A204.1 (cell line): ENCODE results near the gene NPHS1.
A peak's percentile ranks its signal among the peaks of the same experiment; 100 is the strongest.
"Not testable (repeated sequence)": the region's sequence is repeated elsewhere in the genome, so short reads cannot be mapped to it uniquely, and the experiment has no call there.

Experiments used
- FAIRE-seq: peaks from 2 replicates; lab custom pipeline; 2012; peaks lifted over from hg19 to GRCh38; lab: Jason Lieb, UNC

NPHS1 gene

DNA sequence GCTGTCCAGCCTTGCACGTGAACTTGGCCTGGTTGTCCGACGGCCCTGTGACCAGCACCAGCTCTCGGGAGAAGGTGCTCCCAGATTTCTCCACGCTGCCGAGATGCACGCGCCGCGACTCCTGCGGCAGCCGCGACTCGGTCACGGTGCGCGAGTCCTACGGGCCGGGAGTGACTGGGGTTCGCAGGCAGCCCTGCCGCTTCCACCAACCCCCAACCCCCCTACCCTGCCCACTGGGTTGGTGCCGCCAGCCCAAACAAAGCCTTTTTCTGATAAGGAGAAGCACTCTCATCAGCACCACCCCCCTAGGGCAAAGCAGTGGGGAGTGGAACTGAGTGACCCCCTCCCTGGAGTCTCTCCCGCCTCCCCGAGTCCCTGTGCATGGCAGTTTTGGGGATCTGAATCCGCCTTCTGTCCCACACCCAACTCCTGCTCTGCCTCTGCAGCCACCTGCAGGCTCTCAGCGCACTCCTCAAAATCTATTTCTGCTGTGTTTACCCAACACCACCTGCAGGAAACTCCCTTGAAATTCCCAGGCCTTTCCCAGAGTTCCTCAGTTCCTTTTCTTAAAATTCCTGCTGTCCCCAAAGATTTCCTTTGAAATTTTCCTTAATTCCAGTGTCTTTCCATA is 6.2 kb downstream of the NPHS1 start:
- FAIRE-seq: no peak

DNA sequence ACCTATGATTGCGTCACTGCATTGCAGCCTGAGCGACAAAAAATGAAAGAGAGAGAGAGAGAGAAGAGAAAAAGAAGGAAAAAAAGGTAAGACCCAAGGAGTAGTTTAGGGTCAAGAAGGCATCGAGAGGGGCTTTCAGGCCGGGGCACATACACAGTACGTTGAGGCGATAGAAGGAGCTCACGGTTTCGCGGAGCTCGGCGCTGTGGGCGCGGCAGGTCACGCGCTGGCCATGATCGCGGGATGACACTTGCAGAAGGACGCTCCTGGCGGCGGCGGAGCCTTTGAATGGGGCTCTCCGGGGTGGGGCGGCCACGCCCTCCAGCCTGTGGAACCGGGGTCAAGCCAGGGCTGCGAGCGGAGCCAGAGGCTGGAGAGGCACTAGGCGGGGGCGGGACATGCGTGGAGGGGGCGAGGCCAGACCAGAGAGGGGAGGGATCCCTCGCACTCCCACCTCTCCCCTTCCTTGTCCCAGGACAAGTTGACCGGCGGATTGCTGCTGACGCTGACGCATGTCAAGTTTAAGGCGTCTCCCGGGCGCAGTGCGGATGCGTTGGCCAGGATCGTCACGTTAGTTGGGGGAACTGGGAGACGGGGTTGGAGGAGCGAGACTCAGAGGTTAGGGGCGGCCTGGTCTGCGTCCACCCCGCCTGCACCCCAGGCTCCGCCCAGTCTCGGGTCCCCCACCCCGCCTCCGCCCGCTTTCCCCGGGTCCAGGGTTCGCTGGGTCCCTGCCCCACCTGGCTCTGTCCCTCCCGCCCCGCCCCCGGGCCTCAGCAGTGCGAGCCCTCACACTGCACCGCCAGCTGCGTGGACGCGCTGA is 6.9 kb downstream of the NPHS1 start:
- FAIRE-seq: no peak

DNA sequence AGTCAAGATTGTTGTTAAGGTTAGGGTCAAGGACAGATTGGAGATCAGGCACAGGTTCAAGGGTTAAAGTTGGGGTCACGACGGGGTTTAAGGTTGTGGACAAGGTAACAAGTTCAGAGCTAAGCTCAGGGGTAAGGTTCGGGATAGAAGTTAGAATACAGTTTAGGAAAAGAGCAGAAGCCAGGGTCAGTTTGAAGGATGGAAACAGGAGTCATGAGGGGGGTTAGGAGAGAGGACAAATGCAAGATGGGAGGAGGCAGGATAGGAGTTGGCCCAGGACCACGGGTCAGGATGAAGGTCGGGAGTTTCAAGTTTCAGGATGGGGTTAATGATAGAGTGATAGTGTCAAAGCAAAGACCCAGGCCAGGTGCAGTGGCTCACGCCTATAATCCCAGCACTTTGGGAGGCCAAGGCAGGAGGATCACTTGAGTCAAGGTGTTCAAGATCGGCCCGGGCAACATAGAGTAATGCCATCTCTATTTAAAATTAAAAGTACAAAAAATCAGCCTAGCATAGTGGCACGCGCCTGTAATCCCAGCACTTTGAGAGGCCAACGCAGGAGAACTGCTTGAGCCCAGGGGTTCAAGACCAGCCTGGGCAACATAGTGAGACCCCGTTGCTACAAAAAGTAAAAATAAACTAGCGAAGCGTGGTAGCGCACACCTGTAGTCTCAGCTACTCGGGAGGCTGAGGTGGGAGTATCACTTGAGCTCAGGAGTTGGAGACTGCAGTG is 7.7 kb downstream of the NPHS1 start:
- no peak for FAIRE-seq

DNA sequence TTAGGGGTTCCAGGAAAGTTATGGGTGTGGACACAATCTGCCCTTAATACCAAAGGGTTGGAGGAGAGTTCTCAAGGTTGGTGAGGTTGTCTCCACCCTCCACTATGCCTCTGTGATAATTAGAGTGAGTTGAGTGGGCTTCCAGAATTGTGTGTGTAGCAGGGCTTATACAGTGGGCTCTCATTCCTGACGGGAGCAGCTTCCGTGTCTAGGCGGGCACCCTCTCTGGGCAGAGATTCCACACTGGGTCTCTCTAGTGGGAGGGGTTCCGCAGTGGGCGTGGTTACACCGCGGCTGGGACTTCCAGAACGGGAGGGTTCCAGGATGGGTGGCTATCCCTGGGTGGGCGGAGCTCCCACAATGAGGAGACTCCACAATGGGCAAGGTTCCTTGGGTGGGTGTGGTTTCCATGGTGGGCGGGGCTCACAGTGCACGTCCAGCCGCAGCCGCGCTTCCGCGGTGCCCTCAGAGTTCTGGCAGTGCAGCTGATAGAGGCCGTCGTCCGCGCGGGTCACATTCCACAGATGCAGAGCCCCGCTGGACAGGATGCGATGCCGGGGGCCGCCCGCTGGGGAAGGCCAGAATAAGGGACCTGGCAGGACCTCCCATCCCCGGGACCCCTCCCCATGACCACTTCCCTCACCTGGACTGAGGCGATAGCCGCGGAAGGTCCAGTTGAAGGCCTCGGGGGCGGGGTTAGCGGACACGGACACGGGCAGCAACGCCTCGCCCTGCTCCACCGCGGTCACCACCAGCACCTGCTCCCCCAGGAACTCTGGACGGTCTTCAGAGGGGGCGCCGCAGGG is 8.4 kb downstream of the NPHS1 start:
- FAIRE-seq: no peak

DNA sequence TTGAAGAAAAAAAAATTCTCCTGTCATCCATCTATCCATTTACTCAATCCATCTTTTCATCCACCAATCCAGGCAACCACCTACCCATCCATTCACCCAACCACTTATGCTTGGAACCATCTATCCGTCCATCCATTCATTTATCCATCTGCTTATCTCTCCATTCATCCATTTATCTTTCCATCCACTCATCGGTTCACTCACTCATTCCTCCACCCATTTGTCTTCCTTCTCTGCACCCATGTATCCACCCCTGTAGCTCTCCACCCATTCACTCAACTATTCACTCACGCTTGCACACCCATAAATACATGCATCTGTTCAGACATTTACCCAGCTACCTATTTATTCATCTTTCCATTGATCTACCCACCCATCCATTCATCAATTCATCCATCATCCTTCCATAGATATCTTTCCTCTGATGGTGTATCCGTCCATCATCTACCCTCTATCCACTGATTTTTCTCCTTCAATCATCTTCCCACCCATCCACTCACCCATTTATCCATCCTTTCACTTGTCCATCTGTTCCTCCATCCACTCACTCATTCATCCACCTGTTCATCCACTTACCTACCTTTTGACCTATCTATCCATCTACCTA is 9.5 kb downstream of the NPHS1 start:
- no peak for FAIRE-seq

DNA sequence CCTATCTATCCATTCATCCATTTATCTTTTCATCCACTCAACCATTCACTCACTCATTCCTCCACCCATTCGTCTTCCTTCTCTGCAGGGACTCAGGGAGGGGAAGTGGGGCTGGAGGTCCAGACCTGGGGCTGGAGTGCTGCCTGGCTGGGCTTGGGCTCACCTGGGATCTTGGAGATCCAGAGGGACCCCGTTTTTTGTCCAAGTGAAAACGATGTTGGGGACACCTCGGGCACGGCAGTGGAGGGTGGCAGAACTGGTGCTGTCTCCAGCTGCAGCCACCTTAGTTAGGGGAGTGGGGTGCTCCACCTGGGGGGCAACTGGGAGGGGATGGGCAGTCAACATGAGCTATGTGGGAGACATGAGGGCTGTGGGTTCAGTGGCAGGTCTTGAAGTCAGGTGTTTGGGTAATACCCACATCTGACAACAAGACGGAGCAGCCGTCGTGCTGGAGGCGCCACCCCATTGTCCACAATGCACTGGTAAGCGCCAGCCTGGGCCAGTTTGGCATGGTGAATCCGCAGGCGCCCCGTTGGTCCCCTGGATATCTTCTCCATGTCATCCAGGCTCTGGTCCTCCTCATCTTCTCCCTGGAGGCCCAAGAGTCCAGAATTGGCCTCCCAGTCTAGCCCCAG is 10.2 kb downstream of the NPHS1 start:
- no peak for FAIRE-seq

DNA sequence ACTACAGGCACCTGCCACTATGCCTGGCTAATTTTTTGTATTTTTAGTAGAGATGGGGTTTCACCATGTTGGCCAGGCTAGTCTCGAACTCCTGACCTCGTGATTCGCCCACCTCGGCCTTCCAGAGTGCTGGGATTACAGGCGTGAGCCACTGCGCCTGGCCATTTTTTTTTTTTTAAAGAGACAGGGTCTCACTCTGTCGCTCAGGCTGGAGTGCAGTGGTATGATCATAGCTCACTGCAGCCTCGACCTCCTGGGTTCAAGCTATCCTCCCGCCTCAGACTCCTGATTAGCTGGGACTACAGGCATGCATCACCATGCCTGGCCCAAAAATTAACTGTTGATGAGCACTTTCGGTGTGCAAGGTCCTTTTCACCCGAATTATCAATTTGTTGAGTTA is 16.2 kb downstream of the NPHS1 start:
- FAIRE-seq: not testable (repeated sequence)

DNA sequence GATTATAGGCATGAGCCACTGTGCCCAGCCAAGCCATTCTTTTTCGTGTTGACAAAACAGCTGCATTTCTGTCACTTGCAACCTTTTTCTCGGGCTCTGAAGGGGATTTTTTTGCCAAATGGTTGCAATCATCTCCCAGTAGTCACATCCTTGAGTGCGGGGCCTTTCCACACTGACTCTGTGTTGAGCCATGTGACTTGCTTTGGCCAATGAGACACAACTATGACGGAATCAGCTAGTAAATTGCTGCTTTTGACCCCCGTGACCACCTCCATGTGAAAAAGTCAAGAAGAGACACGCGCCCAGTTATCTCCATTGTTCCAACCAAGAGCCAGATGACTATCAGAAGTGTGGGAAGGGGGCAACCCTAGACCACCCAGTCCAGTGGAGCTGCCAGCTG is 18.3 kb downstream of the NPHS1 start:
- no peak for FAIRE-seq

DNA sequence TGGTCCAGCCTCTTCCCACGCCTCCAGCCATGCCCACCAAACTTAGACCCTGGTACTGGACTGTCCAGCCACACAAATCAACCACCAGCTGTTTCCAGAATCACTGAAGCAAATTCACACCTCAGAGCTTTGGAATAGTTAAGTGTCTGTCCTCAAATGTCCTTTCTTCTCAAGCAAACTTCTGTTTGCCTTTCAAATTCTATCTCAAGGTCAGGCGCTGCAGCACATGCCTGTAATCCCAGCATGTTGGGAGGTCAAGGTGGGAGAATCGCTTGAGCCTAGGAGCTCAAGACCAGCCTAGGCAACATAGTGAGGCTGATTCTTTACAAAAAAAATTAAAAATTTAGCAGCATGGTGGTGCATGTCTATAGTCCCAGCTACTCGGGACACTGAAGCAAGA is 20.2 kb downstream of the NPHS1 start:
- no peak for FAIRE-seq

DNA sequence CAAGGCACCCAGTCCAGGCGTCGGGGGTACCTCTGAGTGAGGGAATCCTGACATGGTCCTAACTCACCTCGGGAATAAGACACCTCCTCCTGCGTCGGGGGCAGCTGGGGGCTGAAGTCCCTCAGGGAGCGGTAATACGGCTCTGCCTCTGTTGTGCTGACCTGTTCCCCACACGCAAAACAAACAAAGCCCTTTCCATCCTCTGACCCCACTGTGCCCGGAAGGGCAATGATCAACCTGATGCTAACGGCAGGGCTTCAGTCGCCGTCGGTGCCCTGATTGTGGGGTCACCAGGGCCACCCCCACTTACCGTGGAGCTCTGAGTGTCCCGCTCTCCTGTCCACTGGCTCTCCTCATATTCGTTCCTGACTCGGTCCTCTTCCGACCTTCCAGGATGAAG is 21.3 kb downstream of the NPHS1 start:
- no peak for FAIRE-seq

DNA sequence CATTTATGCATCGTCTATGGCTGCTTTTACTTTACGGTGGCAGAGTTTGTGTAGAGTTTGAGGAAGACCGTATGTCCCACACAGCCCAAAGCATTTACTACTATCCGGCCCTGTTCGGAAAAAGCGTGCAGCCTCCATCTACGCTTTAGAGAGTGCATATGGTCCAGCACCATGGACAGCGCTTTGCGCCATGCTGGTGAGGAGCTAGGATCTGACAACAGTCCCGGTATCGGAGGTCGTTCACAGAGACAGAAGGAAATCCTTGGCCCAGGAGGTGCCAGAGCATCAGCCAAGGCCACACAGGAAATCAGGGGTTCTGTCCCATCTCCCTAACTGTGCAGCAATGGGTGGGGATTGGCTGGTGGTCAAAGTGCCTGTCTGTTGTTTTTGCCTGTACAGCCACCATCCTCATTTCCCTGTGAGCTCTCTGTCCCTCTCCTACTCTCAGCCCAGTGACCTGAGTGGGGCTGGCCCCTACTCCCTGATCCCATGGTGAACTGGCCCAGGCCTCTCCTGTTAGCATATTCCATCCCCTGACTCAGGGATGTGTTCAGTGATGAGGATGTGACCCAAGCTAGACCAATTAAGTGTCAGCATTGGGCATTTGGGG is 23.5 kb downstream of the NPHS1 start:
- FAIRE-seq: no peak

DNA sequence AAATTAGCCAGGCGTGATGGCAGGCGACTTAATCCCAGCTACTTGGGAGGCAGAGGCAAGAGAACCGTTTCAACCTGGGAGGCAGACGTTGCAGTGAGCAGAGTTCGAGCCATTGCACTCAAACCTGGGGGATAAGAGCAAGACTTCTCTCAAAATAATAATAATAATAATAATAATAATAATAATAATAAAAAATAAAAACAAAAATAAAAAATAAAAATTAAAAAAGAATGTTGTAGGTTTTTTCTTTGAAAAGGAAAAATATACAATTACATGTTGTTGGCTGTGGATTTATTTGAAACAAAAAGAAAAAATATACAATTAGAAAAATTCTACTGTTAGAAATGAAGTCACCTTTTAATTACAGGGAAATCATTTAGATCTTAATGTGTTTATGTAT is 28.2 kb downstream of the NPHS1 start:
- FAIRE-seq: peak; percentile 48

DNA sequence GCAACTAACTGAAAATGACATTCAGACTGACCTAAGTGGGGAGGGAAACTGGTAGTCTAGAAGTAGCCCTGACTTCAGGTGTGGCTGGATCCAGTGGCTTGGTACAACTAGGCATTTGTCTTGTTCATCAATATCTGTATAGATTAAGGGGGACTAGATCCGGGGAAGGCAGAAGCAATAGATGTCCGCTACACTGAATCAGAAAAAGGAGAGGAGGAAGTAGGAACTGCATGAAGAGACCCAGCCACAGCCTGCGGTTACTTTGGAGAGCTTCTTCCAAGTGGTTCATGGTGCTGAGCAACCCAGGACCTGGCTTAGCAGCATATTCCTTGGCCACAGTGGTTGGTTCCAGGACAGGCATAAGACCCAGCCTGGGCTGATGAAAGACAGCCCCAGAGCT is 29.7 kb downstream of the NPHS1 start:
- no peak for FAIRE-seq

DNA sequence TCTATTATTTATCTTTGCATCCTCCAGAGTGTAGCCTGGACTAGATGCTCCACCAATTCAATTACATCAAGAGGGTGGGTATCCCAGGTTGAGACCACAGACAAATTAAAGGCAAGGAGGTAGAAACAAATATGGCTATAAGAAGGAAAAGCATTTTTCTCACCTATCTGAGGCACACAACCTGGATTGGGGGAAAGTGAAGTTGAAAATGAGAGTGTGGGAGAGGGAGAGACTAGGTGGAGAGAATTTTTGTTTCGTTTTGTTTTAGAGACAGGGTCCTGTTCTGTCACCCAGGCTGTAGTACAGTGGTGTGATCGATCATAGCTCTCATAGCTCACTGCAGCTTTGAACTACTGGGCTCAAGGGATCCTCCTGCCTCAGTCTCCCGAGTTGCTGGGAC is 33.9 kb downstream of the NPHS1 start:
- no peak for FAIRE-seq

DNA sequence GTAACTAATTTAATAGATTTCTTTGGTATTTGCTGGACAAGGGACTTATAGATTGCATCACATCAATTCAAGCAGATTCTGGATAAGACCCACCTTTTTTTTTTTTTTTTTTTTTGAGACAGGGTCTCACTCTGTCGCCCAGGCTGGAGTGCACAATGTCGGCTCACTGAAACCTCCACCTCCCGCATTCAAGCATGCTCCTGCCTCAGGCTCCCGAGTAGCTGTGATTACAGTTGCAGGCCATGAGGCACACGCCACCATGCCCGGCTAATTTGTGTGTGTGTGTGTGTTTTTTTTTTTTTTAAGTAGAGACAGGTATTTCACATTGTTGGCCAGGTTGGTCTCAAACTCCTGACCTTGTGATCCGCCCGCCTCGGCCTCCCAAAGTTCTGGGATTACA is 35.5 kb downstream of the NPHS1 start:
- FAIRE-seq: no peak

DNA sequence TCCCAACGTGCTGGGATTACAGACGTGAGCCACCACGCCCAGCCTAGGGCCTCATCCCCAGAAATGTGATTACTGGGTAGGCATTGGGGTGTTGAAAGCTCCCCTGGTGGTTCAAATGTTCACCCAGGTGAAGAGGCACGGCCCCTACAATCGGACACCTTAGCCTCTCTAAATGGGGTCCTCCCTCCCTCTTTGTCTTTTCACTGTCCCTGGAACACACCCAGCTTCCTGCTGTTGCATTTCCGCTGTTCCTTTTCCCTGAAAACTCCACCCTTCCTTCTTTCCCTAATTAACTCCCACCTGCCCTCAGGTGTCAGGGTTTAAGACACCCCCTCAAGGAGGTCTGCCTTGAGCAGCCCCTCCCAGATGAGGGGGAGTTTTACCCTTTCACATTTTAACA is 36.0 kb downstream of the NPHS1 start:
- no peak for FAIRE-seq

DNA sequence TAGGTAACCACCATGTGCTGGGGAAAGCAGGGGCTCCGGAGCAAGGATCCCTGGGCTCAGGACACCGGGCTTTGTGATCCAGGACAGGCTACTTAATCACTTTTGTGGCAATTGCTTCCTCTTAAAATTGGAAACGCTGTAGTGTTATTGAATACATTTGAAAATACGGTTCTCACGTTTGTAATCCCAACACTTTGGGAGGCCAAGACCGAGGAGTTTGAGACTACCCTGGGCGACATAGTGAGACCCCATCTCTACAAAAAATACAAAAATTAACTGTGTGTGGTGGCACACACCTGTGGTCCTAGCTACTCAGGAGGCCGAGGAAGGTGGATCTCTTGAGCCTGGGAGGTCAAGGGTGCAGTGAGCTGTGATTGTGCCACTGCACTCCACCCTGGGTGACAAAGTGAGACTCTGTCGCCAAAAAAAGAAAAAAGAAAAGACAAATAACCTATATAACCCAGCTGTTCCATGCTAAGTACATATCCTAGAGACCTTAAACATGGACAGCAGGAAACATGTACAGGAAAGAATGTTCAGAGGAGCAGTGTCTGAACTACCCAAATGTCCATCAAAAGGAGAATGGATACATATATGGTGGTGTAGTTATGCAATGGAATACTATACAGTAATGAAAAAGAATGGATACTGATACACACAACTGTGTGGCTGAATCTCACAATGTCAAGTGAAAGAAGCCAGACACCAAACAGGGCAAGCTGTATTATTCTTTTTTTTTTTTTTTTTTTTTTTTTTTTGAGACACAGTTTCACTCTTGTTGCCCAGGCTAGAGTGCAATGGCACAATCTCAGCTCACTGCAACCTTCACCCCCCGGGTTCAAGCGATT is 39.0 kb downstream of the NPHS1 start:
- no peak for FAIRE-seq

DNA sequence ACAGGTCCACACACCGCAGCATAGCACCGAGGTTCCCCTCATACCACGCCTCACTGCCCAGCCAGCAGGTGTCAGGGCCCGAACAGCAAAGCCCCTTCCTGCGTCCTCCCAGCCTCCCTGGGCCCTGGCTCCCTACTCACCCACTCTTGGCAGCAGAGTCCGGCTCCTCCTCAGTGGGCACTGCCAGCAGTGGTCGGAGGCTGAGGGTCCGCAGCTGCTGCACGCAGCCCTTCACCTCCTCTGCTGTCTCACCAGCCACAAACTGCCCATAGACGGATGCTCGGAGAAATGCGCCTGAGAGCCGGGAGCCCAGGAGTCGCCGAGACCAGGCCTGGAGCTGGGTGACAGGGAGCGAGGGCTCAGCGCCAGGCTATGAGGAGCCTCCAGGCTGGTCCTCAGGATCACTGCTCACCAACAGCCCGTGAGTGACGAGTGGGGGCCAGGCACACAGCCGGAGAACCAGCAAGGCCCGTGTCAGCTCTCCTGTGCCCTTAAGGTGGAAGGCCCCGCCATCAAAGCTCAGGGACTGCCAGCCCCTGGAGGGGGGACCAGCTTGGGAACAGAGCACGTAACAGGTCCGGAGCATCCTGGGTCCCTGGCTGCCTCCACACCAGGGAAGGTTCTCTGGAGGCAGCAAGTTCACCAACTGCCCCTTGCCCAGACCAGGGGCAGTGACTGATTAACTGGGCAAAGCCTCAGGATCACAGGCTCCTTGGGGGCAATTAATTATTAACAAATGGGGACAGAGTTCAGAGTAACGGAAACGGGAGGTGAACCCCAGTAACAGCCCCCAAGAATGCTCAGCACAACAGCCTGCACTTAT is 39.9 kb downstream of the NPHS1 start, which contains the start of gene PRODH2:
PRODH2 (minus strand) TSS at position 626 of the 823 bp plus-strand sequence; CDS start at position 586, 40 bp downstream.
- no peak for FAIRE-seq
